K562 (cell line): ENCODE data around the gene BANK1. TPM values are rescaled to one million over a fixed set of nuclear protein-coding genes. Genes with fewer than 3 reads are reported as not detected.

Experiments used
- ATAC-seq: fragments of 200-7000 bp; cut with Tn5 transposase; 3 replicates; pipeline ENCODE4 v1.9.1; 2020; ENCODE audit warnings: moderate library complexity
- BruUV-seq: library from RNA; stranded (reverse); fragments of 400-500 nt; replicated peaks from 2 replicates; lab custom pipeline; 2021; lab: Mats Ljungman, UMichigan
- CTCF ChIA-PET: fragments of 300-600 bp; formaldehyde crosslinking; extraction: SDS; loops from one replicate; lab custom pipeline; 2021; ENCODE audit warnings: low intra/inter-chr PET ratio; lab: Yijun Ruan, JAX
- POLR2A ChIA-PET: fragments of 300-600, 350-650 bp; sonication (Branson Sonifier 250); formaldehyde crosslinking; extraction: SDS; loops from one replicate; lab custom pipeline; 2021; ENCODE audit warnings: antibody characterized with exemption, inconsistent platforms; lab: Yijun Ruan, JAX
- DNase-seq, 4 experiments: peaks; one replicate each; pipeline versions ENCODE4 v3.0.0 to v3.0.0-alpha.2; 2011 to 2018; ENCODE audit warnings: low spot score in 3 of 4, mixed read lengths in 3 of 4; ENCODE audit errors: extremely low read depth in 1 of 4
- FAIRE-seq: peaks from 2 replicates; lab custom pipeline; 2011; peaks lifted over from hg19 to GRCh38; lab: Jason Lieb, UNC
- H2AFZ ChIP-seq: 2 replicates; pipeline ENCODE4 v1.6.0; 2011; ENCODE audit warnings: low read depth, low read length, control low read depth, inconsistent platforms
- H3K27ac ChIP-seq: fragments of 200-600 bp; 3 replicates; pipeline ENCODE4 v1.8.0; 2011; ENCODE audit warnings: low read depth, mild to moderate bottlenecking, control low read depth, inconsistent platforms, low read length, moderate library complexity, mixed read lengths; ENCODE audit errors: extremely low read depth
- H3K27me3 ChIP-seq, 2 experiments: fragments of 300-600 bp in 1 of 2; 2 replicates in 1 of 2; 3 replicates in 1 of 2; pipeline versions ENCODE4 v1.6.0 to v1.8.0; 2011; ENCODE audit warnings: inconsistent platforms in 2 of 2, low read length in 2 of 2, mild to moderate bottlenecking in 1 of 2, mixed read lengths in 1 of 2, moderate library complexity in 1 of 2; ENCODE audit not compliant: control insufficient read depth in 2 of 2, insufficient read depth in 2 of 2
- H3K36me3 ChIP-seq: fragments of 300-600 bp; 3 replicates; pipeline ENCODE4 v1.8.0; 2011; ENCODE audit warnings: mild to moderate bottlenecking, low read length, inconsistent platforms; ENCODE audit not compliant: control insufficient read depth, insufficient read depth
- H3K4me1 ChIP-seq, 2 experiments: fragments of 200-600 bp in 1 of 2; replicated peaks in 1 of 2; 2 replicates in 1 of 2; 3 replicates in 1 of 2; pipeline versions ENCODE4 v1.5.1 to v1.8.0; 2011; ENCODE audit warnings: inconsistent platforms in 2 of 2, low read length in 2 of 2, mild to moderate bottlenecking in 1 of 2, mixed read lengths in 1 of 2, moderate library complexity in 1 of 2; ENCODE audit not compliant: control insufficient read depth in 2 of 2, insufficient read depth in 2 of 2
- H3K4me2 ChIP-seq: 2 replicates; pipeline ENCODE4 v1.6.1; 2011; ENCODE audit warnings: low read length, control low read depth, inconsistent platforms, mixed read lengths; ENCODE audit not compliant: insufficient read depth
- H3K4me3 ChIP-seq: fragments of 200-600 bp; sonication (generic), shearing (Covaris generic); 2 replicates; pipeline ENCODE4 v1.5.1; 2016; ENCODE audit warnings: control low read depth, inconsistent platforms
- H3K79me2 ChIP-seq: fragments of 200-600 bp; 3 replicates; pipeline ENCODE4 v1.8.0; 2011; ENCODE audit warnings: low read length, inconsistent platforms; ENCODE audit not compliant: control insufficient read depth, insufficient read depth
- H3K9ac ChIP-seq, 2 experiments: 2 replicates each; pipeline versions ENCODE4 v1.6.0 to v1.6.1; 2011; ENCODE audit warnings: low read depth in 2 of 2, low read length in 2 of 2, control low read depth in 1 of 2, inconsistent platforms in 1 of 2, mild to moderate bottlenecking in 1 of 2, mixed read lengths in 1 of 2; ENCODE audit not compliant: insufficient read depth in 1 of 2
- H3K9me1 ChIP-seq: one replicate; pipeline ENCODE4 v1.6.0; 2011; ENCODE audit warnings: inconsistent platforms, mild to moderate bottlenecking, low read length, moderate library complexity; ENCODE audit not compliant: control insufficient read depth, insufficient read depth
- H3K9me3 ChIP-seq: replicated peaks from 2 replicates; pipeline ENCODE4 v1.5.1; 2011; ENCODE audit warnings: low read depth, low read length, inconsistent platforms; ENCODE audit not compliant: control insufficient read depth, insufficient read depth
- H4K20me1 ChIP-seq: replicated peaks from 2 replicates; pipeline ENCODE4 v1.6.1; 2011; ENCODE audit warnings: low read length, inconsistent platforms, mixed read lengths; ENCODE audit not compliant: control insufficient read depth, insufficient read depth
- ATF7 ChIP-seq: fragments of 450-650 bp; IDR thresholded peaks from 2 replicates; pipeline ENCODE4 v1.7.1; 2014; ENCODE audit warnings: mild to moderate bottlenecking, moderate library complexity
- CBX3 ChIP-seq, 2 experiments: IDR thresholded peaks; 1 replicate in 1 of 2; 2 replicates in 1 of 2; pipeline ENCODE4 v1.6.1; 2012; ENCODE audit warnings: inconsistent platforms in 2 of 2, low read length in 2 of 2, borderline replicate concordance in 1 of 2, control low read depth in 1 of 2
- E2F5 ChIP-seq: sonication (generic); formaldehyde crosslinking; IDR thresholded peaks from 2 replicates; pipeline ENCODE4 v1.8.0; 2022; ENCODE audit warnings: mild to moderate bottlenecking, missing genetic modification reagents
- ELF2 ChIP-seq: fragments of 250-450 bp; sonication (Bioruptor Pico); IDR thresholded peaks from 2 replicates; pipeline ENCODE4 v1.5.0; 2021; ENCODE audit warnings: mild to moderate bottlenecking
- ESRRA ChIP-seq: fragments of 450-650 bp; IDR thresholded peaks from 2 replicates; pipeline ENCODE4 v1.6.1; 2014; ENCODE audit warnings: low read depth, mild to moderate bottlenecking, moderate library complexity, borderline replicate concordance
- HMGXB4 ChIP-seq: sonication (generic); formaldehyde crosslinking; IDR thresholded peaks from 2 replicates; pipeline ENCODE4 v1.8.1; 2023; ENCODE audit warnings: mild to moderate bottlenecking, missing genetic modification reagents
- HSF4 ChIP-seq: fragments of 250-450 bp; sonication (Bioruptor Pico); IDR thresholded peaks from 2 replicates; pipeline ENCODE4 v2.1.2; 2022; ENCODE audit warnings: mild to moderate bottlenecking, moderate library complexity, borderline replicate concordance
- JUN ChIP-seq, 2 experiments: sonication (generic) in 1 of 2; formaldehyde crosslinking in 1 of 2; IDR thresholded peaks; 2 replicates each; pipeline versions ENCODE4 v1.6.1 to v1.8.0; 2012 to 2022; ENCODE audit warnings: borderline replicate concordance in 2 of 2, mild to moderate bottlenecking in 2 of 2, improper control_type of control experiment in 1 of 2, low read depth in 1 of 2, low read length in 1 of 2, missing genetic modification reagents in 1 of 2
- NEUROD1 ChIP-seq: fragments of 150-350 bp; IDR thresholded peaks from 2 replicates; pipeline ENCODE4 v1.6.1; 2014; ENCODE audit warnings: borderline replicate concordance, low read length, low read depth; ENCODE audit not compliant: partially characterized antibody
- NR4A1 ChIP-seq, 2 experiments: fragments of 250-450 bp in 1 of 2; fragments of 450-650 bp in 1 of 2; sonication (Bioruptor Pico) in 1 of 2; IDR thresholded peaks; 2 replicates each; pipeline versions ENCODE4 v1.4.0 to v1.6.1; 2016 to 2020; ENCODE audit warnings: mild to moderate bottlenecking in 2 of 2, missing compliant biosample characterization in 1 of 2, missing genetic modification characterization in 1 of 2, moderate library complexity in 1 of 2
- PRMT5 ChIP-seq: sonication (generic); formaldehyde crosslinking; IDR thresholded peaks from 2 replicates; pipeline ENCODE4 v1.5.0; 2020; ENCODE audit warnings: missing genetic modification reagents
- SPI1 ChIP-seq: IDR thresholded peaks from 2 replicates; pipeline ENCODE4 v1.6.1; 2011; ENCODE audit warnings: low read depth, low read length, control low read depth, borderline replicate concordance
- STAT5A ChIP-seq: IDR thresholded peaks from 2 replicates; pipeline ENCODE4 v1.6.1; 2012; ENCODE audit warnings: low read length, inconsistent platforms, borderline replicate concordance
- TEAD1 ChIP-seq, 2 experiments: fragments of 450-650 bp in 1 of 2; sonication (generic) in 1 of 2; formaldehyde crosslinking; IDR thresholded peaks; 2 replicates each; pipeline versions ENCODE4 v1.4.0 to v1.8.0; 2020 to 2022; ENCODE audit warnings: mild to moderate bottlenecking in 2 of 2, missing genetic modification reagents in 1 of 2
- WHSC1 ChIP-seq: IDR thresholded peaks from one replicate; pipeline ENCODE4 v1.6.1; 2012; ENCODE audit warnings: low read length, control low read depth, inconsistent platforms
- WGBS: fragments of 100-300 bp; shearing (Covaris generic); methylation state at CpG from one replicate; pipeline ENCODE4 v1.1.6; 2016; ENCODE audit warnings: low coverage, mixed read lengths; ENCODE audit not compliant: insufficient coverage; ENCODE audit errors: missing lambda C conversion rate; 5-methylcytosine and 5-hydroxymethylcytosine counted together
- in situ Hi-C: fragments of 300-500 bp; cut with MboI; formaldehyde crosslinking; loops from 4 replicates; pipeline ENCODE4 v1.15.0; 2018; ENCODE audit warnings: inconsistent platforms, mixed read lengths
- intact Hi-C: fragments of 100-400 bp; cut with micrococcal nuclease; formaldehyde crosslinking; loops from 2 replicates; pipeline ENCODE4 v1.14.2; 2022
- polyA plus RNA-seq, 8 experiments: library from polyadenylated mRNA; depleted of rRNA in 4 of 8; stranded (reverse) in 5 of 8; unstranded in 3 of 8; fragments of >200 nt; fragmentation: Nextera tagmentation in 2 of 8; fragmentation: Illumina TruSeq in 1 of 8; extraction: Ambion mirVana in 2 of 8; extraction: Trizol in 1 of 8; gene quantifications; 2 replicates each; pipeline versions ENCODE4 v1.2.1 to v1.2.3, GENCODE V29; 2011 to 2014; ENCODE audit warnings: inconsistent platforms in 1 of 8, missing spikeins in 1 of 8
- total RNA-seq, 7 experiments: library from RNA; depleted of rRNA in 6 of 7; stranded (reverse); fragments of >200 nt in 6 of 7; fragmentation: Illumina TruSeq in 2 of 7; extraction: Trizol in 2 of 7; gene quantifications; 2 replicates each; pipeline versions ENCODE4 v1.2.1 to v1.2.3, GENCODE V29; 2011 to 2021; ENCODE audit warnings: low replicate concordance in 1 of 7
- TF ChIP-seq, protein P1 (sequence below), 2 experiments: fragments of 450-650 bp in 1 of 2; sonication (generic) in 1 of 2; formaldehyde crosslinking; conservative IDR thresholded peaks; 2 replicates each; pipeline versions ENCODE4 v1.4.0 to v1.8.1; 2020 to 2022; ENCODE audit warnings: mild to moderate bottlenecking in 1 of 2, missing genetic modification reagents in 1 of 2
- TF ChIP-seq, protein P2 (sequence below): sonication (generic); formaldehyde crosslinking; IDR thresholded peaks from 2 replicates; pipeline ENCODE4 v1.8.0; 2023; ENCODE audit warnings: mild to moderate bottlenecking, missing genetic modification reagents

Gene BANK1
- total and polyA plus RNA-seq, 9 of the 15 experiments (the other 6 are each of a cell fraction or from before 2014, with no cell fraction given), result not detected

DNA sequence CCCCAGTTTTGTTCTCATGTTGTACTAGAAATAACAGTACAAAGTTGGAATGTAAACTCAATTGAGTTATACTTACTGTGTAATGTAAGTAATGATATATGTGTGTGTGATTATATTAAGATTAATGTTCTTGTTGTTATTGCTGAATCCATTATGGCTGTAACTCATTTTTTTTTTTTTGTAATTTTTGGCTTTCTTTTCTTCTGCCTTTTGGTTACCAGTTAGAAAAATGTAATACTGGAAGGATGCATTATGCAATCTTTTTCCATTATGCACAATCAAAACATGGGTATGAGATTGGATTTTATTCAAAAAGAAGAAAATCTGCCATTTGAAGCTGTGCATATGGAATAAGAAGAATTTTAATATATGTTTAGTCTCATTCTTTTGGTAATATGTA lies 34.0 kb downstream of the BANK1 start (continued):
- TF ChIP-seq E2F5 (CRISPR knock-in tag) (no peak), HMGXB4 (CRISPR knock-in tag) (no peak), CBX3 (IDR thresholded peaks at IDR 0.05; ENCODE audit: borderline replicate concordance in 1 of 2, low read length in 2 of 2) (no peak)

DNA sequence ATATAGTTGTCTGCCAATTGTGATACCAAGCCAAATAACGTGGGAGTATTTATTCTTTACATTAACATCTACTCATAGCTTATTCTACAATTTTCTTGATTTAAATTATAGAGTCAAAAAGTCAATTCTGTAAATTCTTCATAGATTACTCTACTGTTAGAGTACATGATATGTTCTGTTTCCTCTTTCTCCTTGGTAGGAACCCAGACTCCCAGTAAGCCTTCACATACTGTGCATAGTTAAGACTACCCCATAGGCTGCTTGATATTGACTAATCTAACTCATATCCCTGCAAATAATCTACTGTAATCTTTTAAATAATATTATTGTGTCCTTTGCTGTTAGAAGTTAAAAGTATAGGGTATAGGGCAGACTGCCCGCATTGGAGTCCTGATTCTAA lies 35.4 kb downstream of the BANK1 start:
- in situ Hi-C loops, result no loop called here
- Histone ChIP-seq H3K27ac (no peak overlapping the region), H3K9me1 (no peaks in the 10 kb centered on the region), H3K4me1 (no peaks in the 10 kb centered on the region), H3K79me2 (no peaks in the 10 kb centered on the region), H3K4me3 (no peak overlapping the region), H4K20me1 (no peaks in the 10 kb centered on the region), H3K36me3 (no peaks in the 10 kb centered on the region), H3K27me3 (no peaks in the 10 kb centered on the region), H2AFZ (no peak overlapping the region), H3K9me3 (no peaks in the 10 kb centered on the region), H3K9ac (no peak overlapping the region), H3K4me2 (no peak overlapping the region)
- ChIA-PET POLR2A (no interaction called here), CTCF (no interaction called here)
- WGBS, result 0% methylated on average over 2 of the region's 2 CpGs
- FAIRE-seq (no peak), DNase-seq (no peak), ATAC-seq (no peak)
- no TSS peak for BruUV-seq
- intact Hi-C loops, result no loop called here
- TF ChIP-seq ATF7 (no peak), WHSC1 (no peak), ELF2 (no peak), NEUROD1 (no peak), ESRRA (no peak), TEAD1 (CRISPR knock-in tag; IDR thresholded peaks at IDR 0.05) (no peak), PRMT5 (CRISPR knock-in tag) (no peak), JUN (IDR thresholded peaks at IDR 0.05; ENCODE audit: borderline replicate concordance, low read depth, low read length) (no peak), JUN (CRISPR knock-in tag; IDR thresholded peaks at IDR 0.05; ENCODE audit: borderline replicate concordance) (no peak), SPI1 (no peak), NR4A1 (CRISPR knock-in tag; IDR thresholded peaks at IDR 0.05) (no peak), NR4A1 (tag; IDR thresholded peaks at IDR 0.05) (no peak), HSF4 (CRISPR knock-in tag) (no peak), STAT5A (no peak)
- TF ChIP-seq, protein P1, sequence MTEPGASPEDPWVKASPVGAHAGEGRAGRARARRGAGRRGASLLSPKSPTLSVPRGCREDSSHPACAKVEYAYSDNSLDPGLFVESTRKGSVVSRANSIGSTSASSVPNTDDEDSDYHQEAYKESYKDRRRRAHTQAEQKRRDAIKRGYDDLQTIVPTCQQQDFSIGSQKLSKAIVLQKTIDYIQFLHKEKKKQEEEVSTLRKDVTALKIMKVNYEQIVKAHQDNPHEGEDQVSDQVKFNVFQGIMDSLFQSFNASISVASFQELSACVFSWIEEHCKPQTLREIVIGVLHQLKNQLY (CRISPR knock-in tag; conservative IDR thresholded peaks at IDR 0.05), result no peak
- TF ChIP-seq, protein P2, sequence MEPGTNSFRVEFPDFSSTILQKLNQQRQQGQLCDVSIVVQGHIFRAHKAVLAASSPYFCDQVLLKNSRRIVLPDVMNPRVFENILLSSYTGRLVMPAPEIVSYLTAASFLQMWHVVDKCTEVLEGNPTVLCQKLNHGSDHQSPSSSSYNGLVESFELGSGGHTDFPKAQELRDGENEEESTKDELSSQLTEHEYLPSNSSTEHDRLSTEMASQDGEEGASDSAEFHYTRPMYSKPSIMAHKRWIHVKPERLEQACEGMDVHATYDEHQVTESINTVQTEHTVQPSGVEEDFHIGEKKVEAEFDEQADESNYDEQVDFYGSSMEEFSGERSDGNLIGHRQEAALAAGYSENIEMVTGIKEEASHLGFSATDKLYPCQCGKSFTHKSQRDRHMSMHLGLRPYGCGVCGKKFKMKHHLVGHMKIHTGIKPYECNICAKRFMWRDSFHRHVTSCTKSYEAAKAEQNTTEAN, result no peak
